GM19328 (cell line): ENCODE data around the gene CNGA2.
A peak's percentile ranks its signal among the peaks of the same experiment; 100 is the strongest.

ENCODE experiments used
- ATAC-seq: cut with Tn5 transposase; IDR thresholded peaks from one replicate; pipeline ENCODE4 v1.9.1; 2021; ENCODE audit warnings: mild to moderate bottlenecking, moderate library complexity; ENCODE audit not compliant: unreplicated experiment

The CNGA2 gene

DNA sequence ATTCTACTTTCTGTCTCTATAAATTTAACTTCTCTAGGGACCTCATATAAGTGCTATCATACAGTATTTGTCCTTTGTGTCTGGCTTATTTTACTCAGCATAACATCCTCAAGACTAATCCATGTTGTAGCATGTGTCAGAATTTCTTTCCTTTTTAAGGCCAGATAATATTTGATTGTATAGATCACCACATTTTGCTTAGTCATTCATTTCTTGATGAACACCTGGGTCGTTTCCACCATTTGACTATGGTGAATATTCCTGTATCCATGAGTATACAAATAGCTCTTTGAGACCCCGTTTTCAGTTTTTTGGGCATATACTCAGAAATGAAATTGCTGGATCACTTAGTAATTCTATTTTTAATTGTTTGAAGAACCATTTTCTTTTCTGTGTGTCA lies 12.0 kb downstream of the CNGA2 start:
- ATAC-seq = no peak

GRCh38 chrX:151750511-151750910 lies 16.0 kb downstream of the CNGA2 start:
- ATAC-seq = no peak

DNA sequence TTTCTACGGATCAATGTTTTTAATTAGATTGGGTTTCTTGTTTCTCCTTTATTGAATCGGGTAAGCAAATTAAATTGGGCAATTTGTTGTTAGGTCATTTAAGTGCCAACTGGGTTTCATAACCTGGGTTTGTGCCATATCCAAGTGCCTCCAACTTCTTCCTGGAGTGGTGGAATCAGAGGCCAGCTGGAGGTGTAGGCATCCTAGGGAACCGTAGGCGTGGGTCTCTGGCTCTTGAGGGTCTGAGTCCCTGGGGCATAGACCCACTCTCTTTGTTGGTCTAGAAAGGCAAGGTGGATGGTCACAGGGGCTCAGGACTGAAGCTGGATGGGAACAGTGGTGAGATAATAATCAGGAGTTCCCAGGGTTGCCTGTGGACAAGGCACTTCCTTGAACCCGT lies 18.3 kb downstream of the CNGA2 start:
- no peak for ATAC-seq

DNA sequence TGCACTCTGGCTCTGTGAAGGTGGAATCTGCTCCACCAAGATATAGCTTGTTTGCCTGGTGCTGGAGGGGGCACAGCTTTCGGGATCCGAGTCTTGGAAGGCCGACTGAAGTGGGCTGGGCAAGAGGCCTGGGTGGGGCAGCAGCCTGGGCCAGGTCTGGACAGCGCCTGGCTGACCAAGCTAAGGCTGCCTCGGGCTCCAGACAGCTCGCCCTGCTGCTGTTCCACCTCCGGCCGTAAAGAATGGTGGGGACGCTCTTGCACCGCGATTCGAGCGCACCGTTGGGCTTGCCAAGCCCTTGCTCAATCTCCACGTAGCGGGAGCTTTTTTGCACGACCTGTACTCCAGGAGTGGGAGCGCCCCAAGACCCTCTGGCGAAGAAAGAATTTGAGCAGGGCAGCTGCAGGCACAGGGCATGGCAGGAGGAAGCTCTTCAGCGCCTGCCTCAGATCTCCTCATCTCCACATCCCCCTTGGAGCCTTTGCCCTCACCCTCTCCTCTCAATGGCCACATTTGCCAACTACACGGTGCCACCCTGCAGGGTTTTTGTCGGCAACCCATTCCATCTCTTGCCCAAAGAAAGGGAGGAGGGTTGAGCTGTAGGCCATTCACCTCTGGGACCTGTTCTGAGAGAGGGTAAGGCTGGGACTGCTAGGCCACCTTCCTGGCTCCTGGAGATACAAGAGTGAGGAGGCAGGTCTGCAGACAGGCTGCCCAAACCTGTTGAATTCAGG lies 18.9 kb downstream of the CNGA2 start:
- ATAC-seq = peak; percentile 88

DNA sequence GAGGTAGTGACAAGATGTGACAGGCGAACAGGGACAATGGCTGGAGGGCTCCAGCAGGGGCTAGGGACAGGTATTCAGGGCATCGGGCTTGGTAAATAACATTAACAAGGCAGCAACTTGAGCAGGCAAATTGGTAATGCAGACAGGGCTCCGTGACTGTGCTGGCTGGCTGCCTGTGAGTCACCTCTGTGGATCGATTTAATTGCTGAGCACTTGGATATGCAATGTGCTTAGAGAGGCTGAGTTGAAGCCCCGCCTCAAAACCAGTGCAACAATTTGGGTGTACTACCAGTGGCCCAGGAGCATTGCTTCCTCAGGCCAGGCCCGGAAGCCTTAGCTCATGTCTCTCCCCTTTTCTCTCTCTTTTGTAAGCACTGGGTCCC lies 19.5 kb downstream of the CNGA2 start:
- no peak for ATAC-seq

GRCh38 chrX:151754641-151755215 lies 20.2 kb downstream of the CNGA2 start:
- no peak for ATAC-seq

GRCh38 chrX:151759041-151759708 lies 24.6 kb downstream of the CNGA2 start:
- no peak for ATAC-seq

- ATAC-seq = no peak
Measured at GRCh38 chrX:151762802-151763201, 28.3 kb downstream of the CNGA2 start.

- no peak for ATAC-seq
Measured at GRCh38 chrX:151763711-151764110, 29.2 kb downstream of the CNGA2 start.

DNA sequence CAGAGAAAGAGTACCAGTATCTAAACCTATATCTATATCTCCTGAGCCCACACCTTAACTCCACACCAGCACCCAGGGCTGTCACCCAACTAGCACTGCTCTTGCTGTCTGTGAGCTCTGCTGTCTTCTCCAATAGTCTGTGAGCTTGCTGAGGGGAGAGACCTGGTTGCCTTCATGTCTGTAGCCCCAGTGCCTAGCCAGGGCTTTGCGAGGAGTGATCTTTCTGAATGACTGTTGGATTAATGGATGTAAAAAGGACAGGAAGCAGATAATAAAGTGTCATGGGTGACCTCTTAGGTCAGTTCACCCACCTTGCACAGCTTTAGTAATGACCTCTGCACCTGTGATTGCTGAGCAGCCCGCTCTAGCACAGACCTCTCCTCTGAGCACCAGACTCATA lies 30.5 kb downstream of the CNGA2 start:
- ATAC-seq = no peak

DNA sequence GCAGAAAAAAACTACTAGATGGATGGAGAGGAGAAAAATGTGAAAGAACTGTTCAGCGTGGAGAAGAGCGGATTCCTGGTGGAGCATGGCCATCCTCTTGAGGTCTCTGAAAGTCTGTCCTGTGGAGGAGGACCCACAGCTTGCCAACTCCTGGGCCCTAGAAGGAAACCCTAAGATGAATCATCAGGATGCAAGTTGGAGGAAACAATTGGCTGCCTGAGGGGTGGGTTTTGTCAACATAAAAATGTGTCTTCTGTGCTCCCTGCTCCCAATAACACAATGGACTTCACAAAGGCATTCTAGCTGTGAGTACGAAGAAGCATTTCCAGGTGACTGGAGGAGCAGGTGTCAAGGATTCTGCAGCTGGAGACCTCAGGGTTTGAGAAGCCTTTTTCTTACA lies 37.2 kb downstream of the CNGA2 start:
- ATAC-seq = no peak

- no peak for ATAC-seq
Measured at GRCh38 chrX:151773434-151773833, 38.9 kb downstream of the CNGA2 start.

DNA sequence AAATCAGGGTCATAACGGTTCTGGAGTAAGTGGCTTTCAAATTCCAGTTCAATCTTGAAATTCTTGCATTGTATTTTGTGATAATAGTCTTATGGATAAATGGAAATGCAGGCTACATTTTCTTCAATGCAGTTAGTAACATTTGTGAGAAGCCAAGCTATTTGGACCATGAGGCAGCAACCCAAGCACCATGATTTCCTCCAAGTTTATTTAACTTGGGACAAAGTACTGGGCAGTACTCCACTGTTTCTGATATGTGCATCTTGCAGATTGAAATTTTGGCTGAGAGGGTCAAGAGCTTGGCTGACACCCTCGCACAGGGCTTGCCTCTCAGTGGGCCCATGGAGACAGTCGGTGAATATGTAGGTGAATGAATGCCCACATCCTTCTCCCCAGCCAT lies 39.9 kb downstream of the CNGA2 start:
- no peak for ATAC-seq

- ATAC-seq = no peak
Measured at GRCh38 chrX:151776181-151776731, 41.7 kb downstream of the CNGA2 start.

- ATAC-seq = no peak
Measured at GRCh38 chrX:151776936-151777335, 42.4 kb downstream of the CNGA2 start.

- ATAC-seq = no peak
Measured at GRCh38 chrX:151779258-151779657, 44.7 kb downstream of the CNGA2 start.

DNA sequence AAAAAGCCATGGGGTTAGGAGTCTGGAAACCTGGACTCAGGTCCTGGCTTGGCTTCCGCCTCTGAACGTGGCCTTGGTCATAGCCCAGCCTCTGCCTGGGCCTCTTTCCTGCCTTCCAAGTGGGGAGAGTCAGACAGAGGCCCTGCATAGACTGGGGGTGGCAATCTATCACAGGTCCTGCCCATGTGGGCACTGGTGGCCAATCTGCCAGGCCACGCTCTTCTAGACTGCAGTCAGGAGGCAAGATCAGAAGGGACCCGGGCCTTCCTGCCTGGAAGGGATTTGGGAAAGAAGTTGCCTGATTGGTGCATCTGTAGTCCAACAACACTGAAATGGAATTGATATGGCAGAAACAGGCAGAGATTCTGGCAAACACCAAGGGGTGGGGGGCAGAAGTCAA lies 46.1 kb downstream of the CNGA2 start:
- ATAC-seq = no peak

DNA sequence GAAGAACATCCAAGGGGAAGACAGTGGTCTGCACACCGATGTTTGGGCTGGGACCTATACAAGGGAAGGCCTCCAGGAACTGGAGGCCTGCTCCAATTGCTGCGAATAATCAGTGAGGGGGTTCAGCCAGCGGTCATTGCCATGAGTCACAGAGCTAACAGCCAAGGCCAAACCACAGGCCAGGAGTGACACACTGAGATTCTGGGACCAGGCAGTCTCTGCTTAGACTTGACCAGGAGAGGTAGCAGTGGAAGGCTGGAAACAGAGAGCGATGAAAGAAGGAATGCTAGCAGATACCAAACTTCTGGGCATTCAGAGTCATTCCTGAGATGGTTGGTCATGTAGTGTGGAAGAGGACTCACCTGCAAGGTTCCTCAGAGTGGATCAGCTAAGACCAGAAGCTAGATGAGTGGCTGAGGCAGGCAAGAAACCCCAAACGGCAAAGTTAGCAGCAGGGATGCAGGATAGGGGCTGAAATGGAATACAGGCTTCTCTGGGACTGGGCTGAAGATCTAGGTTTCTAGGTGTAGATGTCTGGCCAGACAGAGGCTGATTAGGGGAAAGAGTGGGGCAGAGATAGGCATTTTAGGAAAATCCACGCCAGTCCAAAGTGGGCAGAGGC lies 54.7 kb downstream of the CNGA2 start:
- no peak for ATAC-seq

DNA sequence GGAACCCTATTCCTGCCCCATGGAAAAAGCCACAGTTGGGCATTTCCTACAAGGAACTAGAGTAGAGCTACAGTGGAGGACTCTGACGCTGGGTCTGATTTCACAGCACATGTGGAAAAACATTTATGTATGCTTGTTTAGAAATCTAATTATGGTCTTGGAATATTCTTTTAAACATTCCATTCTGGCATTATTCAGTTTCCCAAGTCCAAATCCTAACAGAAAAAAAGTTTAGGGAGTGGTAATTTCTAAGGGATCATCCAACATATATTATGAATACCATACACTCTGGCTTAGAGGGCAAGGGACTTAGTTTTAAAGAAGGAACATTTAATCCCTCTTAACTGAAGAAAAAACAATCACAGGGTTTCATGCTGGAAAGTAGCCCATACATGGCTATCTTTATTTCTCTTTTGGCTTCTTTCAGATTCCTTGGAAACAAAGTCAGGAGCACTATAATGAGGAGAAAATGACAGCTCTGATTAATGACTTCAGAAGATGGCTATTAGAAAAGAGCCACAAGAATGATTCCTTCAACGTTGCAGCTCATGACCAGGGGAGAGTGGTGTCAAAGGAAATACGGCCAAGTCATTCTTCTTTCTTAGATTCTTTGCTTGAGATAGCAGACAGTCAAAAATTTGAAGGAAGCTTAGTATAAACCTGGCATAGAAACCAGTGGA lies 56.1 kb downstream of the CNGA2 start:
- ATAC-seq = no peak

DNA sequence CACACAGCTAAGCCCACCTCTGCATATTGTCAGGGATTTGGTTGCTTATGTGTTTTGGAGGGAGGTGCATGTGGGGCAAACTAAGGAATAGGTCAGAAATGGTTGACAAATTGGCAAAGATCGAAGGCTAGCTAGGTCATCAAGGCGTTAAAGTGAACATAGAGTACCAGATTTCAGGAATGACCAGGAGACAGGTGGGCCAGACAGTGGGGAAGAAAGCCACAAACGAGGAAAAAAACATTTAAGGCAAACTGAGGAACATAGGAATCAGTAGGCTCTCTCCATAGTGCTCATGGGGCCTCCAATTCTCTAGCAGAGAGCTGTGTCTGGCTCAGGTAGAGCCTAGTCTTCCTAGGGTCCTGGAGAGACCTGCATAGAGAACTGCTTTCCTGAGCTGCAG lies 57.4 kb downstream of the CNGA2 start:
- no peak for ATAC-seq

DNA sequence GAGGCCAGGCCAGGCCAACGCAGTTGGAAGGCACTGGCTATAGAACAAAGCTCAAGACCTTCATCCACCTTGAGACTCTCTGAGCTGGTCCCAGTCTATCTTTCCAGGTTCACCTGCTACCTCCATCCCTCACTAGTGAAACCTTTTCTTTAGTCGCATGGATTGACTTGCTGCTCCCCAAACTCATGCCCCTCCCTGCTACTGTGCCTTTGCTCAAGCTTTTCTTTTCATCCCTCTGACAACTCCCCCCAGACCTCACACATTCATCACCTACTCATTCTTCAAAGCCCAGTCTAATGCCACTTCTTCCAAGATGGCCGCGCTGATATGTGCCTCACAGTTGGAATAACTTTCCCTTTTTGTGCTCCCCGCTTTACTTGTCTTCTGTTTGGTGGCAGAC lies 58.0 kb downstream of the CNGA2 start:
- ATAC-seq = no peak
